HT1080 (cell line): ENCODE data around the gene TTC3. TPM values are rescaled to one million over a fixed set of nuclear protein-coding genes. Genes with fewer than 3 reads are reported as not detected.
A peak's percentile ranks its signal among the peaks of the same experiment; 100 is the strongest.
"Not testable (repeated sequence)": the region's sequence is repeated elsewhere in the genome, so short reads cannot be mapped to it uniquely, and the experiment has no call there.

Experiments
- DNase-seq: peaks from one replicate; pipeline ENCODE4 v3.0.0-alpha.2; 2015; ENCODE audit warnings: low read depth
- total RNA-seq: library from RNA; depleted of rRNA; stranded (reverse); fragments of >200 nt; shearing (Covaris generic); gene quantifications from 2 replicates; pipeline ENCODE4 v1.2.3, GENCODE V29; 2014

Gene TTC3
- total RNA-seq, 1 experiment from 2014 or later, result 65.3 TPM

DNA sequence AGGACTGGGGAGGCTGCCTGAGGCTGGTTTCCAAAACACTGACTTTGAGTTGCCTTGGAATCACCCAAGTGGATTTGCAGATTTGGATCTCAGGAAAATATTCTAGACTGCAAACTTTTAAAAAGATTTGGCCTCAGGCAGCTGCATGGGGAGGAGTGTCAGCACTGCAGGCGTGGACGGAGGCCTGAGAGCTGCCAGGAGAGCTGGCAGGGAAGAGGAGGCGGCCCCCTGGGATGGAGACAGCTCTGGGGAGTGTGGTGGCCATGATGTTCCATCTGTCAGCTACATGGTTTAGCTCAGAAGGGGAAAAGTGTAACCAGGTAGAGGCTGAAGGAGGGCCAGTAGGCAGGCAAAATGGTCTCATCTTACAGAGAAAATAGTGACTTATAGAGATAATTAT, 122.0 kb downstream of the TTC3 start:
- no peak for DNase-seq

DNA sequence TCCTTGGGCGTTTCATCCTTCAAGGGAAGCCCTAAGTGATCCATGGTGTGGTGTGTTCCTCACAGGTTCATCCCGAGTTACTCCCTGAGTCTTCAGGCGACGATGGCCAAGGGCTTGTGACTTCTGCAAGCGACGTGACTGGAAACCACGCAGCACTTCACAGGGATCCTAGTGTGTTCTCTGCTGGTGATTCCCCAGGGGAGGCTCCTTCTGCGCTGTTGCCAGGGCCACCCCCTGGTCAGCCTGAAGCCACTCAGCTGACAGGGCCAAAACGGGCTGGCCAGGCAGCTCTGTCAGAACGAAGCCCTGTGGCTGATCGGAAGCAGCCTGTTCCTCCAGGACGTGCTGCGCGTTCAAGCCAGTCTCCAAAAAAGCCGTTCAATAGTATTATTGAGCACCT, 122.6 kb downstream of the TTC3 start:
- DNase-seq, result no peak

DNA sequence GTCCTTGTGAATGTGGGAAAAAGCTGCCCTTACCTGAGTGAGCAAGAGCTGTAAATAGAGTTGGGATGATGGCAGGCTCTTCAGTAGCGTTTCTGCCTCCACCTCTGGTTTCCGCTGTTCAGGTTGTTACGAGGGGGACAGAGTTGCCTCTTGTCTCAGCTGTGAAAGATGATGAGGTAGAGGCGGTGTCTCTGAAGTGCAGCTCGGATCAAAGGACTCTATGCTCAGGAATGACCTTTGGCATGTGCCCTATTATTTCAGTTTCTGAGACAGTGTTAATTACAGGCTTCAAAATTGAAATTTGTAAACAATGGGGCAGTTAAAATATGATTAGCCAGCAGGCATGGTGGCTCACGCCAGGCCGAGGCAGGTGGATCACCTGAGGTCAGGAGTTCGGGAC, 123.8 kb downstream of the TTC3 start:
- DNase-seq, result no peak

DNA sequence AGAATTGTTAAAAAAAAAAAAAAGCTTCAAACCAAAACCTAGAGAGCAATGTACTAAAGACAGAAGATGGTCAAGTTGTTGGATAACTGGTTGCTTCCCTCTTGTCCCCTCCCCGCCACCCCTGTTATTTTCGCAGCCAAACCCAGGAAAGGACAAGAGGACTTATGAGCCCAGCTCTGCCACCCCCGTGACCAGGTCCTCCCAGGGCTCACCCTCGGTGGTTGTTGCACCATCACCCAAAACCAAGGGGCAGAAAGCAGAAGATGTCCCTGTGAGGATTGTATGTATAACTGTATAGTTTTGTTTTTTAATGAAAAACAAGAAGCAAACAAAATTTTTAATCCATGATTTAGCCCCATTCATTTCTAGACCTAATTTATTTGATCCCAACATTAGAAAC, 124.7 kb downstream of the TTC3 start:
- DNase-seq, result no peak

DNA sequence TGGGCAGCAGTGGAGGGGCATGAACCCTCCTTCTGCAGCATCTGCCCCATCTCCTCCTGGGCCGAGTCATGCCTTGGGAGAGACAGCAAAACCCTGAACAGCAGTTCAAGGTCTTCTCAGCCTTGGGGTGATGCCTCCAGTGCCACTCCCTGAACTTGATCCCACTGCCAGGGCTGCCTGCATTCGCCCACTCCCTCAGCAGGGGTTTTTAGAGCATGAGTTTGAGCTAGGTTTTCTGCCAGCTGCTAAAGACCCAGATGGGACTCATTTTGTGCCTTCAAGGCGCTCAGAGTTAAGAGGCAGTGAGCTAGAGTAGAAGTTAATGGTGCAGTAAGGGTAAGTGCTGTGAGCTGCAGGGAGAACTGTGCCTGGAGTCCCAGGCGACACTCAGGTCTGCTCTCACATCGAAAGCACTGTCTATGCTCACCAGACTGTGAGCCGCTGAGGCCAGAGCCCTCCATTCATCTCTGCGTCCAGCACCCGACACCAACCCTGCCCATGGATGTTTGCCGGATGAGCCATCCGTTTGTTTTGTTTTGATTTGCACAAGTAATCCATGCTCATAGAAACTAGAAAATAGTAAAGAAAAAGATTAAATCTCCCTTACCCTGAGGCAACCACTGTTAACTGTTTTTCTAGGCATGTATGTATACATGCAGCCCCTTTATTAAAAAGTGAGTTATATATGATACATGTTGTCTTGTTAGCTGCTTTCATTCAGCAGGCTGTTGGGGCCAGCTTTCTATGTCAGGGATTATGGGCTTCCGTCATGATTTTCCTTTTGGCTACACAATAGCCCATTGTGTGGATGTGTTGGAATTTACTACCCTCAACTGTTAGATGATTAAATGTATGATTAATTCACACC, 126.2 kb downstream of the TTC3 start:
- peak; percentile 83 for DNase-seq

DNA sequence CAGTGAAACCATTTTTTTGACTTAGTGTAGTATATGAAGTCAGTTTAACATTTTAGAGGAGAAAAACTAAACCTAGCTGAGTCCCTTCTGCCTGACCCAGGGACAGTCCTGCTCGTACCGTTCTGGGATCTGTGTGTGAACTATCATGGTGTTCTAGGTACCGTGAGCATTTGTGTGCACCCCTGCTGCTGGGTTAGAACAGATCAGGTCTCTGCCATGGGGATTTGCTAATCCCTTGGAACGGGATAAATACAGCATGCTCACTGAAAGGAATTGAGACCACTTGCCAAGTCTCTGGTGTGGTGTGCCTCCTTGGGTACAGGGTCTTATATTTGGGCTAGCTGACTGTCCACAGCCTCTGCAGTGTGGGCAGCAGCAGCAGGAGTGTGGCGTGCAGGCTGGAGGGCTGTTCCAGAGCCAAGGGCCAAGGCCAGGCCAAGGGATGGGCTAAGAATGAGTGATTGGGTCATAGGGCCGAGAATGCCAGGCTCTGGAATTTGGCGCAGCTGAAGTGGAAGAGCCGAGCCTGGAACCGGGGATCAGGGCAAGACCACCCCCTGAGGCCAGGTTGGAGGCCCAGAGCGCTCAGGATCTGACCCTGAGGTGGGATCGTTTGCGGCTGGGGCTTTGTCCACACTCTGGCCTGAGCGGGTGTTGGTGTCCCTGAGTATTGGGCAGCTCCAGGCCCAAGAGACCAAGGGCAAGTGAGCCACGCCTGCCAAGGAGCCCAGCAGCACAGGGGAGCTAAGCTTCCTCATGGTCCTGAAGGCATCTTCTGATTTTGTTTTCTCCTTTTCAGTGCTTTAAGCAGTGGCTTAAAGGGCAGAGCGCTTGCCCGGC, 127.8 kb downstream of the TTC3 start:
- no peak for DNase-seq

DNA sequence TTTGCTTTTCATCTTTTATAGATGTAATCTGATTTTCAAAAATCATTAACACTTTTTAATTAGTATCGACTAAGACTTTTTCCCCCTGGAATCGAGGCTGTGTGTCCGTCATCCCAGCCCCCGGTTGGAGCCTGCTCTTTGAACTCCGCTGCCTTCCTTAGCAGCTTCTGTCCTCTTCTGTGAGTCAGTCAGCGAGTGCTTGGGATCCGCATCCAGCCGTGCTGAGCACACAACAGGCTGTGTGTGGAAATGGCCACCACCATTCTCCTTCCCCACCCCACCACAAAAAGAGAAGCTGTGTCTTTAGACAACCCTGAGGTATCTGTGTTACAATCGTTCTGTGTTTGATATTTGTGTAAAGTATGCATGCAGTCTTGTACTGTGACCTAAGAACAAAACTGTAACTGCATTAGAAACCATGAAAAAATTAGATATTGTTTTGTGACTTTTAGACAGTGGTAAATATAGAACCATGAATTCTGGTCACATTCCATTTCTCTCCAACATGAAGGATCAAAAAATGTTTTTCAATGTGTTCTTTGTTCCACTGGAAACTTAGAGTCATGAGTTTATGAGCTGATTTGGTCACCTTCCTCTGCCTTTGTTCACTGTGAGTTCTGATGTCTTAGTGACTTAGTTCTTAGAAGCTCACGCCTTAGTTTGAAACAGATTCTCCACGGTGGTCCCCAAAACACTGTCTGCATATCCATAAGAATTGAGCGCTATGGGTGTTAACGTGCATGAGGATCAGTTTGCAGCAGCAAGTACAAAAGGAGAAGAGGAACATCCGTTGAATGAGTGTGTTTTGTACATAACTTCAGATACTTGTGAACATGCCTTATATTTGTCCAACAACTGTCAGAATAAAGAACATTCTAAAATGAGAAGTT, 129.4 kb downstream of the TTC3 start:
- no peak for DNase-seq

DNA sequence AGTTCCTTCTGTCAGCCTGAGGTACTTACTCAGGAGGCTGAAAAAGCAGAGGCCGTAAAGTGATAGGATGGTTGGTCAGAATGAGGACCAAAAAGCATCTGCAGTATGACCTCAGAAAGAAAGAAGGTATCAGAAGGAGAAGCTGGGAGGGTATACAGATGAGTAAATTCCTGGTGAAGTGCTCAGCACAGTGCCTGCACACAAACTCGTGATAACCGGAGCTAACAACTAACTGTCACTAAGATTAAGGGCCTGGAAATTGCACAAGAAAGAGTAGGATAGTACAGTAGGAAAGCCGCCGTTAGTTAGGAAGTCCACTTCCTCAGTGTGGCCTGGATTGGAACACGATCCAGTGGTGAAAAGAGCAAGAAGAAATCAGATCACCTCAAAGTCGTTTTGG, 131.5 kb downstream of the TTC3 start:
- no peak for DNase-seq

DNA sequence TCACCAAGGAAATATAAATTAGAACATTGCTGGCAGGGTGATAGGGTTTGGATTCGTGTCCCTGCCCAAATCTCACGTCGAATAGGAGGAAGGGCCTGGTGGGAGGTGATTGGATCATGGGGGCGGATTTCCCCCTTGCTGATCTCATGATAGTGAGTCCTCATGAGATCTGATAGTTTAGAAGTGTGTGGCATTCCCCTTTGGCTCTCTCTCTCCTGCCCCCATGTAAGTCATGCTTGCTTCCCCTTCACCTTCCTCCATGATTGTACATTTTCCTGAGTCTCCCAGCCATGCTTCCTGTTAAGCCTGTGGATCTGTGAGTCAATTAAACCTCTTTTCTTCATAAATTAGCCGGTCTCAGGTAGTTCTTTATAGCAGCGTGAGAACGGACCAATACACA, 133.4 kb downstream of the TTC3 start:
- no peak for DNase-seq

DNA sequence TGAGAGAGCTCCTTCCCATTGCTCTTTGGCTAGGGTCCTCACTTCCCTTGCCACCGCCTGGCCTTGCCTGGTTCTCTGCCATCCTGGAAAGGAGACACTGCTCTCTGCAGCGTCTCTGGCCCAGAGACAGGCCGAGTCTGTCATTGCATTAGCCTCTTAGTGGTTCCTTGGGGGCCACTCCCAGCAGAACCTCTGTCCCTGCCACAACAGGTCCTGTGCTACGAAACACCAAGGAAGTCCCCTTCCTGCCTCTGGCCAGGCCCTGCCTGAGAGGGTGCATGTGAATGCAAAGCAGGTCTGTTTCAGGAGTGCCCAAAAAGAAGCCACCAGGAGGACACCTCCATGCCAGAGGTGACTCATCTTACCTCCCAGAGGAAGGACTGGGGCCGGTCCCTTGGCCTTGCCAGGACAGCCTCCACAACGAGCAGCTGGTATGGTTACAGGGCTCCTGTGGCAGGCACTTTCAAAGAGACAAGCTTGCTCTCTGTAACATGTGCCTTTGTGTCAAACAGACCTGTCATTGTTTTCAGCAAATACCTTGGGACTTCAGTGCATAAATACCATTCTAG, 134.5 kb downstream of the TTC3 start:
- peak; percentile 21 for DNase-seq

DNA sequence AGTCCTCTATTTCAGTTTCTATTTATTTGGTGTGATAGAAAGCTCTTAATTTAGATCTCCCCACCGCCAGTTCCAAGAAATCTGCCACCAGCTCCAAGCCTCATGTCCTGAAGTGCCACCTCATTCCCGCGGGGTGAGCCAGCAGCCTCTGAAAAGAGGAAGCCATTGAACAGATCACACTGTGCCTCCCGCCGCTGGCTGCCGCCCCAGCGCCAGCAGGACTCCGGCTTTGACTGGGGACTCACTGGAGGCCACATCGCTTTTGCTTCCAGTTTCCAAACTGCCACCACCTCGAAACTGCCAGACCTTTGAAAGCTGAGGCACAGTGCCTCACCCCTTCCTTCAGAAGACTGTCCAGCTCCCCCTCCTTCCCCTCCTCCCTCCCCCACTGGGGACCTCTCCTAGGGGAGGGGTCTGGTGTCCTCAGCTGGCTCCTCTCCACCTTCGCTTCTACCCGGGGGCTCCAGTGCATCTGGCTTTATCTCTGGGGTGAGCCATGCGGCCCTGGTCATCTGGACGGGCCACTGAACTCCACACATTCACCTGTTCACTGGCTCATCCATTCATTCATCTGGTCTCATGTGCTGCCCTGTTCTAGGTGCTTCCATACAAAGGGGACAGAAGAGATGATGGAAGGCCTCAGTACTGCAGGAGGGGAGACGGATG, 135.1 kb downstream of the TTC3 start:
- no peak for DNase-seq

DNA sequence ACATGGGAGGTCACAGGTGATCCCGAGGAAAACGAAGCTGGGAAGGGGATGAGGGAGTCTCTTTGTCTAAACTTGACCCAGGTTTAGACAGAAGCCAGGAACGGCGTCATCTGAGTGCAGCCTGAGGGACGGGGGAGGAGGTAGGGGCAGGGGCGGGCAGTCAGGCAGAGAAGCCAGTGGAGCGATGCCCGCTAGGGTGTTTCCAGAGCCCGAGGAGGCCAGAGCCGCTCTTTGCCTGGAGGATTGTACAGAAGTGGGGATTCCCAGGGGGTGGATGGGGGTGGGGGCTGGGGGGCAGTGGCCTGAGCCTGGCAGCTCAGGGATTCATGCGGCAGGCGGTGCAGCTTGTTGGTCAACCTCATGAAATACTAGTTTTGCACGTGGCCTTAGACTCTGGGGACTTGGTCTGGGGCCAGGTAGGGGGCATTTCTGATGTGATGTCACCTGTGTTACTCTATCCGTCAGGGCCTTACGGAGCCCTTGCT, 135.7 kb downstream of the TTC3 start:
- no peak for DNase-seq

DNA sequence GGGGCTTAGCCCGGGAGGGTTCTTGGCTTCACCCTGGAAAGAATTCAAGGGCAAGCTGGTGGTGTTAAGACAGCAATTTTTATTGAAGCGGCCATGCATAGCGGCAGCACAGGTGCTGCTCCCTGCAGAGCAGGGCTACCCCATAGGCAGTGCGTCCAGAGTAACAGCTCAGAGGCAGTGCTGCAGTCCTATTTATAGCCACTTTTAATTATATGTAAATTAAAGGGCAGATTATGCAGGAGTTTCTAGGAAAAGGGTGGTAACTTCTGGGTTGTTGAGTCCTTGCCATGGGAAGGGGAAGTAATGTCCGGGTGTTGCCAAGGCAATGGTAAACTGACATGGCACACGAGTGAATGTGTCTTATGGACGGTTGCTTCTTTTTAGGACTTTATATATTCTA, 137.1 kb downstream of the TTC3 start:
- DNase-seq, result no peak

DNA sequence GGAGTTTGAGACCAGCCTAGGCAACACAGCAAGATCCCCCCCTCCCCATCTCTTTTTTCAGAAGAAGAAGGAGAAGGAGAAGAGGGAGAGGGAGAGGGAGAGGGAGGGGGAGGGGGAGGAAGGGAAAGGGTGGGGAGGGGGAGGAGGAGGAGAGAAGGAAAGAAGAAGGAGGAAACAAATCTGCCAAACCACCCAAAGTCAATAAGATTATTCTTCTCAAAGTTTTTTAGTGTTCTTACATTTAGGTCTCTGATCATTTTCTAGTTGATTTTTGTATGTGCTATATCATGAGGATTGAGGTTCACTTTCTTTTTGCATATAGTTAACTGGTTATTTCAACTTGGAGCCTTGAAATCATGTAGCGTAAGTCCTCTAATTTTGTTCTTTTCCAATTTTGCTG, 137.7 kb downstream of the TTC3 start:
- DNase-seq, result no peak

DNA sequence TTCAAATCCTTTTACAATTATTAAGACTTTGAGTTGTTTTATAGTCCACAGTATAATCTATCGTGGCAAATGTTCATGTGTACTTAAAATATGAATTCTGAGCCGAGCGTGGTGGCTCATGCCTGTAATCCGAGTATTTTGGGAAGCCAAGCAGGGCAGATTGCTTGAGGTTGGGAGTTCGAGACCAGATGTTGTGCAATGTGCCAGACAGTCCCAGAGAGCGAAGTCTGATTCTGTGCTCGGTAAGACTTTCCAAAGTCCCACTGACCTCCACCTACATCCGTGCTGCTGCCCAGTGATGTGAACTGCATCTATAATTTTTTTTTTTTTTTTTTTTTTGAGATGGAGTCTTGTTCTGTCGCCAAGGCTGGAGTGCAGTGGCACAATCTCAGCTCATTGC, 141.9 kb downstream of the TTC3 start:
- DNase-seq, result no peak

DNA sequence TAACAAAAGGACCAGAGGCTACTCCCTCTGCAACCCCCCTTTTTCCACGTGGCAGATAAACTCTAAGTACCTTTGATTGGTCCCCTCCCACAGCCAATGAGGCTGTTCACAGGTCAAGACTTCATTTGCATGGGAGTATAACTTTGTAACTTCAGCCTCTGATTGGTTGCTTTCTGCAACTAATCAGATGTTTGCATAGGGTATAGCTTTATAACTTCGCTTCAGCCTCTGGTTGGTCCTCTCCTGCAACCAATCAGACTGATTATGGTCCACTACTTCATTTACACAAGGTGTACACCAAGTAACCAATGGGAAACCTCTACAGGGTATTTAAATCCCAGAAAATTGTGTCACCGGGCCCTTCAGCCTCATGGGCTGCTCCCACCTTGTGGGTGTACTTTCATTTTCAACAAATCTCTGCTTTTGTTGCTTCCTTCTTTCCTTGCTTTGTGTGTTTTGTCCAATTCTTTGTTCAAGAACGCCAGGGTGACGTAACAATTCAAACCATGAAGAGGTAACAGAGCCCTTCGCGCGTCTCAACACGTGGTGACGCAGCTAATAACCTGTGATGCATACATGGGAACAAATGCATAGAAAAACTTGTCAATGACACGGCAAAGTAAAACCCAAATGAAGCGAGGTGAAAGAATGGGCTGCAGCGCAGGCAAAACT, 146.8 kb downstream of the TTC3 start:
- no peak for DNase-seq

DNA sequence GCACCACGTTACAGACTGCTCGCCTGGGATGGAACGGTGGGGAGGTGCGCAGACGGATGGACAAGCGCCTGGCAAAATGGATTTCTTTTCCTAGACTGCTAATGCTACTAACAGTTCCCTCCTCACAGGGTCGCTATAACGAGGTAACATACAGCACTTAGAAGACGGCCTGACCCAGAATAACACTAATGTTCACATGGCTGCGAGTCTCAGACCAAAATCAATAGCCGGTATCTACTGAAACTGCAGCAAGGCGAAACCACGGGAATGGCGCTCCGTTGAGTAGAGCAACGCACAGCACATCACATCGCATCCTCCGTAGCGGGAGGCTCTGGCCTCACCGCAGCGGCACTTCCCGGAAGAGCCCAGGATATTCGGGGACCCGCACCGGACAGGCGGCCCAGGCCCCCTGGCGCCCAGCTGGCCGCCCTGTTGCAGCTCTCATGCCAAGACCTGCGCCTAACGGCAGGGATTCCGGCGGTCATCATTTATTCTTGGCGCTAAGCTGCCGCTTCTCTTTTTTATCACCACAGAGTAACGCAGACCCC, 147.5 kb downstream of the TTC3 start:
- no peak for DNase-seq

DNA sequence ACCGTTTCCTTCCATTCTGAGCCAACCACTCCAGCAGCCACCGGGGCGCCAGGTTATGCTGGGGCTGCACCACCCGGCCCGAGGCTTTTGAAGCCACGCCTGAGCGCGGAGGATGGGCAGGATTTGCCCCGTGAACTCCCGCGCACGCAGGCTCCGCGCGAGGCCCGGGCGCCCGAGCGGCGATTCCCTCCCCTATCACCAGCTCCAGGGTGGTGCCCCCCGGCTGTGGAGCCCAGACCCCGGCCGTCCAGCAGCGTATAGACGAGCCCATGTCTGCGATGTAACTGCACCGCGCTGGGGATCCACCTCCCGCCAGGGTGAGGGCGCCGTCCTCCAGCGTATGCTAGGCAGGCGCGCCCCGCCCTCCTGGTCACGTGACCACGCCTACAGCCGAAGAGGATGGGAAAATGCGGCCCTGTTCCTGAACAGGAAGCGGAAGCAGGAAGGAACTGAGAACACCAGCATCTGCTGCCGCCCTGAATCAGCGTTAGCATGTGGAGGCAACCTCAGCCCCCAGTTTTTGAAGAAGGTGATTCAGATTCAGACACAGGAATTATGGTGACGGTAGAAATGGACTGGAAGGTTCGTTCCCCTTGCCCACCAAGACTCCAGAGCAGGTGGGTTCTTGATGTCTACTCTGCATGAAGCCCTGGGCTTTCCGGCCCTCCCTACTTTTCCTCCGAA, 148.1 kb downstream of the TTC3 start:
- DNase-seq, result peak; percentile 90

DNA sequence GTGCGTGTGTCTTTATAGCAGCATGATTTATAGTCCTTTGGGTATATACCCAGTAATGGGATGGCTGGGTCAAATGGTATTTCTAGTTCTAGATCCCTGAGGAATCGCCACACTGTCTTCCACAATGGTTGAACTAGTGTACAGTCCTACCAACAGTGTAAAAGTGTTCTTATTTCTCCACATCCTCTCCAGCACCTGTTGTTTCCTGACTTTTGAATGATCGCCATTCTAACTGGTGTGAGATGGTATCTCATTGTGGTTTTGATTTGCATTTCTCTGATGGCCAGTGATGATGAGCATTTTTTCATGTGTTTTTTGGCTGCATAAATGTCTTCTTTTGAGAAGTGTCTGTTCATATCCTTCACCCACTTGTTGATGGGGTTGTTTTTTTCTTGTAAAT, 149.2 kb downstream of the TTC3 start:
- not testable (repeated sequence) for DNase-seq
